Gastroesophageal sphincter (tissue), 4 donors: Measurements from ENCODE around the gene LAMB4. TPM values are rescaled to one million over a fixed set of nuclear protein-coding genes. Genes with fewer than 3 reads are reported as not detected.

ENCODE experiments used
- ATAC-seq: fragments of 150-250 bp; one replicate; pipeline ENCODE4 v1.9.1; 2016; ENCODE audit warnings: mild to moderate bottlenecking, moderate library complexity
- H3K27ac ChIP-seq, 4 donors: fragments of 200-600 bp; sonication (generic) in 3 of 4; 1 replicate in 3 of 4; 2 replicates in 1 of 4; pipeline ENCODE4 v1.5.1; 2016 to 2019
- H3K27me3 ChIP-seq: fragments of 200-600 bp; sonication (generic); one replicate; pipeline ENCODE4 v1.5.1; 2019
- H3K36me3 ChIP-seq, 2 donors: fragments of 200-600 bp; sonication (generic); one replicate each; pipeline ENCODE4 v1.5.1; 2019; ENCODE audit warnings: control low read depth in 1 of 2
- H3K4me1 ChIP-seq, 3 donors: fragments of 200-600 bp; sonication (generic); 1 replicate in 2 of 3; 2 replicates in 1 of 3; pipeline ENCODE4 v1.5.1; 2016 to 2019; ENCODE audit warnings: control low read depth in 2 of 3
- H3K4me3 ChIP-seq, 2 donors: fragments of 200-600 bp; sonication (generic); one replicate each; pipeline ENCODE4 v1.5.1; 2019; ENCODE audit warnings: mild to moderate bottlenecking in 1 of 2, moderate library complexity in 1 of 2
- H3K9me3 ChIP-seq, 3 donors: fragments of 200-600 bp; sonication (generic); one replicate each; pipeline ENCODE4 v1.5.1; 2017 to 2019; ENCODE audit warnings: control low read depth in 2 of 3
- CTCF ChIP-seq, 4 experiments: fragments of 200-600 bp in 2 of 4; fragments of 450-650 bp in 2 of 4; sonication (generic) in 1 of 4; IDR thresholded peaks; one replicate each; pipeline ENCODE4 v1.5.1; 2017 to 2019; ENCODE audit warnings: antibody characterized with exemption in 4 of 4, mild to moderate bottlenecking in 2 of 4, moderate library complexity in 2 of 4
- EP300 ChIP-seq: sonication (generic); formaldehyde crosslinking; IDR thresholded peaks from one replicate; pipeline ENCODE4 v1.6.1; 2017; ENCODE audit warnings: antibody characterized with exemption, mild to moderate bottlenecking
- POLR2A ChIP-seq, 2 donors: fragments of 450-650 bp; IDR thresholded peaks; one replicate each; pipeline ENCODE4 v1.6.1; 2017; ENCODE audit warnings: antibody characterized with exemption in 2 of 2, mild to moderate bottlenecking in 2 of 2, moderate library complexity in 1 of 2
- POLR2AphosphoS5 ChIP-seq: sonication (generic); formaldehyde crosslinking; IDR thresholded peaks from one replicate; pipeline ENCODE4 v1.6.1; 2017; ENCODE audit warnings: antibody characterized with exemption
- WGBS, 2 donors: methylation state at CpG; one replicate each; pipeline ENCODE4 v1.1.5; 2018; ENCODE audit warnings: low coverage in 1 of 2; 5-methylcytosine and 5-hydroxymethylcytosine counted together
- total RNA-seq, 4 donors: library from RNA; depleted of rRNA; stranded (reverse); fragments of >200 nt; gene quantifications; one replicate each; pipeline ENCODE4 v1.1.0, GENCODE V29; 2016

Gene LAMB4
- total RNA-seq, 4 donors from 2014 or later, result 0.23 to 0.82 TPM; not detected in 2

GRCh38 chr7:108167460-108167859 is 37.3 kb upstream of the LAMB4 start:
- TF ChIP-seq CTCF (IDR thresholded peaks at IDR 0.05) (no peak), POLR2AphosphoS5 (no peak), POLR2A (IDR thresholded peaks at IDR 0.05) (no peak), EP300 (no peak)
- no peaks in the 10 kb centered on the region for H3K36me3 ChIP-seq
- H3K9me3 ChIP-seq, result no peaks in the 10 kb centered on the region
- no peak for ATAC-seq
- 4 to 17% methylated on average over 7 of the region's 7 CpGs for WGBS, 2 donors
- peak overlapping the region; percentile 22 to 28 for H3K4me3 ChIP-seq
- peak overlapping the region in 2 of 4 donors; percentile 9 to 13 for H3K27ac ChIP-seq
- peaks cover 0 to 7% (median 0%) of the 10 kb centered on the region in 3 donors for H3K4me1 ChIP-seq
- no peaks in the 10 kb centered on the region for H3K27me3 ChIP-seq

GRCh38 chr7:108166687-108167086 is 36.5 kb upstream of the LAMB4 start:
- Histone ChIP-seq H3K27me3 (no peaks in the 10 kb centered on the region), H3K9me3 (no peaks in the 10 kb centered on the region), H3K4me1 (peaks cover 0 to 7% (median 0%) of the 10 kb centered on the region in 3 donors), H3K4me3 (no peak overlapping the region), H3K36me3 (no peaks in the 10 kb centered on the region), H3K27ac (no peak overlapping the region)
- WGBS, 2 donors, result 80 to 86% methylated on average over 3 to 5 of the region's 5 CpGs
- no peak for ATAC-seq
- TF ChIP-seq CTCF (IDR thresholded peaks at IDR 0.05) (no peak), POLR2A (IDR thresholded peaks at IDR 0.05) (no peak), EP300 (no peak), POLR2AphosphoS5 (no peak)

DNA sequence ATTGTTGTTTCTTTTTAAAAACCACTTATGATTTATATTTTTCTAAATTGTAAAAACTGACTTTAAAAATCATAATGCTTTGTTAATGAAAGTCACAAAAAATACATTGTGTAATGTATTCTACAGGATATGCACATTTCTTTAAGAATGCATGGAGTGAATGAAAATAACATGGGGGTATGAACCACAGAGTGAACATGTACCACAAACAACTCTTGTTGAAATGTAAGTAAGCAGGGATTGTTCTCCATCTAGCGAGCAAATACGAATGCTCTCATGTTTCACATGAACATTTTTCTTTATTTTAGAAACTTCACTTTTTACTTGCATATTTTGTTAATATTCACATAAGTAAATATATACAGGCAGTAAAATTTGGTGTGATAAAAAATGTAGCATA is 35.6 kb upstream of the LAMB4 start:
- no peaks in the 10 kb centered on the region for H3K36me3 ChIP-seq
- TF ChIP-seq EP300 (no peak), POLR2AphosphoS5 (no peak), POLR2A (IDR thresholded peaks at IDR 0.05) (no peak), CTCF (IDR thresholded peaks at IDR 0.05) (no peak)
- no peaks in the 10 kb centered on the region for H3K9me3 ChIP-seq
- H3K4me3 ChIP-seq, result no peak overlapping the region
- WGBS, 2 donors, result 87 to 90% methylated on average over 2 of the region's 2 CpGs
- no peaks in the 10 kb centered on the region for H3K27me3 ChIP-seq
- peaks cover 0 to 7% (median 0%) of the 10 kb centered on the region in 3 donors for H3K4me1 ChIP-seq
- ATAC-seq, result no peak
- no peak overlapping the region for H3K27ac ChIP-seq

- no peak for ATAC-seq
- 65 to 80% methylated on average over 1 to 4 of the region's 6 CpGs for WGBS, 2 donors
- no peak for TF ChIP-seq EP300
- no peak for TF ChIP-seq CTCF (IDR thresholded peaks at IDR 0.05)
- TF ChIP-seq POLR2A (IDR thresholded peaks at IDR 0.05), result no peak
- no peak for TF ChIP-seq POLR2AphosphoS5
- Histone ChIP-seq H3K27ac (no peak overlapping the region), H3K36me3 (no peaks in the 10 kb centered on the region), H3K4me1 (peaks cover 0 to 7% (median 0%) of the 10 kb centered on the region in 3 donors), H3K27me3 (no peaks in the 10 kb centered on the region), H3K9me3 (no peaks in the 10 kb centered on the region), H3K4me3 (no peak overlapping the region)
Measured at GRCh38 chr7:108164946-108165345, 34.8 kb upstream of the LAMB4 start.

DNA sequence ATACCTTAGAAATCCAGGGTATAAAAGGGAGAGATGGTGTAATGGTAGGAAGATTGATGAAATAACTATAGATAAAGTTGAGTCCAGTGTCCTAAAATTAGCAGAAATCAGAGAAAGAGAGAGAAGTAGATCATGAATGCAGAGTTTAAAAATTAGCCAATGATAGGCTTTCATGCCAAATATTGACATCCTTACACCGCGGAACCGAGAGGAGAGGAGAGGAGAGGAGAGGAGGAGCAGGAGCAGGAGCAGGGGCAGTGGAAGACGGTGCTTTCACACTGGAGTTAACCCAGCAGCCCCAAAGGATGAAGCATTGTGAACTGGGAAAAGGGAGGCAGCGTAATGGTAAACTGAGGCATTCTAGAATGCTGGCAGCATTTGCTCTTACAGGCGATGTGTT is 34.2 kb upstream of the LAMB4 start:
- no peak overlapping the region for H3K27ac ChIP-seq
- no peaks in the 10 kb centered on the region for H3K36me3 ChIP-seq
- H3K4me1 ChIP-seq, result peaks cover 0 to 7% (median 0%) of the 10 kb centered on the region in 3 donors
- no peaks in the 10 kb centered on the region for H3K9me3 ChIP-seq
- no peak overlapping the region for H3K4me3 ChIP-seq
- WGBS, 2 donors, result 72 to 76% methylated on average over 6 of the region's 6 CpGs
- TF ChIP-seq EP300, result no peak
- TF ChIP-seq CTCF (IDR thresholded peaks at IDR 0.05), result no peak
- TF ChIP-seq POLR2AphosphoS5, result no peak
- TF ChIP-seq POLR2A (IDR thresholded peaks at IDR 0.05), result no peak
- H3K27me3 ChIP-seq, result no peaks in the 10 kb centered on the region
- ATAC-seq, result no peak
